GM19452 (cell line): ENCODE measurements around the gene TMEM63A.
A peak's percentile ranks its signal among the peaks of the same experiment; 100 is the strongest.
"Not testable (repeated sequence)": the region's sequence is repeated elsewhere in the genome, so short reads cannot be mapped to it uniquely, and the experiment has no call there.

Source experiments
- ATAC-seq: cut with Tn5 transposase; IDR thresholded peaks from one replicate; pipeline ENCODE4 v1.9.1; 2021; ENCODE audit not compliant: unreplicated experiment

TMEM63A gene

DNA sequence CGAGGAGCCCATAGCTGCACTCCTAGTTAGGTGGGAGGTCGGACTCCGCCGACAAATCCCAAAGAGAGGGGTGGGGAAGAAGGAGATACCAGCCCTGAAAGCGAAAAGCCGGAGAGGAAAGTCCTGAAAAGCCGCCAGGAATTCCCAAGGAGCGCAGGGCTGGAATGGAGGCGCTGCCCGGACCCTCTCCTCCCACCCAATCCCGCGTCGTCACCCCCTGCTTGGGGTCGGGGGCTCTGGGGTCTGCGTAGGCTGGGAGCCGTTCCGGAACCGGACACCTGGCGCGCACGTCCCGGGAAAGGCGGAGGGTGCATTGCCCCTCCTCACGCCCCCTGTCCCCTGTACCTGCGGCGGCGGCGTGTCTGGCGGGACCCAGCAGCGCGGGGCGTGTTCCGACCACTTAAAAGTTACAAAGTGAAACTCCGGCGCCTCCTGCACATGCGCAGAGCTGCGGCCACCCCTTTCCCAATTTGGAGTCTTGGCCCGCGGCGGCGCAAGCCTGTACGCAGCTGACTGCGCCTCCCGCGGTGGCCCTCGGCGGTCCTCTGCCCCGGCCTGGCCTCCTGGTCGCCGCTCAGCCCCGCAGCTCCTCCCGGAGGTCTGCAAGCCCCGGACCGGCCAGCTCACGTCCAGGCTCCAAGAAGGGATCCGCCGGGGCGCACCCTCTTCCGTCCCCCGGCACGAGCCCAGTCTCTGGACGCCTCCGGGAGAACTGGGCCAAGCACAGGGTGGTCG lies at the start of gene TMEM63A:
Gene TMEM63A (minus strand): TSS at position 422 of the 735 bp plus-strand sequence. CDS start 4,800 bp downstream, outside the sequence.
- peak; percentile 70 for ATAC-seq

GRCh38 chr1:225931270-225932136 lies 49.3 kb upstream of the TMEM63A start:
- ATAC-seq, result no peak

DNA sequence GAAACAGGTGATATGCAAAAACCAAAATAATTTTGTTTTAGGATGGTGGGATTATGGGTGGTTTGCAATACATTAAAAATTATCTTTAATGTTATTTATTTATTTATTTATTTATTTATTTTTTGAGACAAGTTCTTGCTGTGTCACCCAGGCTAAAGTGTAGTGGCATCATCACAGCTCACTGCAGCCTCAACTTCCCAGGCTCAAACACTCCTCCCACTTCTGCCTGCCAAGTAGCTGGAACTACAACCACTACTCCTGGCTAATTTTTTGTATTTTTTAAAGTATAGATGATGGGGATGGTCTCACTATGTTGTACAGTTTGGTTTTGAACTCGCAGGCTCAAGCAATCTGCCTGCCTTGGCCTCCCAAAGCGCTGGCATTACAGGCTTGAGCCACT lies 48.4 kb upstream of the TMEM63A start:
- no peak for ATAC-seq

DNA sequence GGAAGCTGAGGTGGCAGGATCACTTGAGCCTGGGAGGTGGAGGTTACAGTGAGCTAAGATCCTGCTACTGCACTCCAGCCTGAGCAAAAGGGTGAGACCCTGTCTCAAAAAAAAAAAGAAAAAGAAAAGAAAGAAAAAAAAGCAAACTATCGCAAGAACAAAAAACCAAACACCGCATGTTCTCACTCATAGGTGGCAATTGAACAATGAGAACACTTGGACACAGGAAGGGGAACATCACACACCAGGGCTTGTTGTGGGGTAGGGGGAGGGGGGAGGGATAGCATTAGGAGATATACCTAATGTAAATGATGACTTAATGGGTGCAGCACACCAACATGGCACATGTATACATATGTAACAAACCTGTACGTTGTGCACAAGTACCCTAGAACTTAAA lies 47.3 kb upstream of the TMEM63A start:
- ATAC-seq, result not testable (repeated sequence)

DNA sequence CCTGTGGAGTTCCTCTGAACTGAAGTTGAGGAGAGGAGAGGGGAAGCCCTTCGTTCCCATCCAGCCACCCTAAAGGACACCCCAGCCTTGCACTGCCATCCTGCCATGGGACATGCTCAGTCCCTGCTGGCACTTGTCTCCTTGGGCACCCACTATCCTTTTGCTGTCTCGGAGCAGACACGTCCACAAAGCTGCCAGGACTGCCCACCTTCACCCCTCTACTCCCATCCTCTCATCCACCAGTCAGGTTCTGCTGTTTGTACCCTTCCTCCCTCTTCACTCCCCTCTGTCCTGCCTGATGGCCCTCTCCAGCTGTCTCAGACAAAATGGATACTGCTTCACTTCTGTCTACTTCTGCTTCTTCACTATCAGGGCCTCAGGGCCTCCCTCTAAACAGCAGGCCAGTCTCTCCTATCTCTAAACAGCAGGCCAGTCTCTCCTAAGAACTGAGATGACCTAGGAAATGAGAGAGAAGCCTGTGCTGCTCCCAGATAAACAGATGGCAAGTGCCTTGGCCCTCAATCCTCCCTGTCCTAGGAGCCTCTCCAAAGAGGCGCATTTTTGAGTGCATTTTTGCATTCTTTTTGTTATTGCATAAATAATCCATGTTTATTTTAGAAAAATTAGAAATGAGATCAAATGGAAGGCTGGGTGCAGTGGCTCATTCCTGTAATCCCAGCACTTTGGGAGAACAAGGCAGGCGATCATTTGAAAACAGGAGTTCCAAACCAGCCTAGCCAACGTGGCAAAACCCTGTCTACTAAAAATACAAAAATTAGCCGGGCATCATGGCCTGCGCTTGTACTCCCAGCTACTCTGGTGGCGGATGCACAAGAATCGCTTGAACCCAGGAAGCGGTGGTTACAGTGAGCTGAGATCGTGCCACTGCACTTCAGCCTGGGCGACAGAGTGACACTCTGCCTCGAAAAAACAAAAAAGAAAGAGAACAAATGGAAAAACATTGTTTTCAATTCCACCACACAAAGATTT lies 46.3 kb upstream of the TMEM63A start:
- ATAC-seq, result no peak

- no peak for ATAC-seq
Measured at GRCh38 chr1:225926551-225927113, 44.5 kb upstream of the TMEM63A start.

DNA sequence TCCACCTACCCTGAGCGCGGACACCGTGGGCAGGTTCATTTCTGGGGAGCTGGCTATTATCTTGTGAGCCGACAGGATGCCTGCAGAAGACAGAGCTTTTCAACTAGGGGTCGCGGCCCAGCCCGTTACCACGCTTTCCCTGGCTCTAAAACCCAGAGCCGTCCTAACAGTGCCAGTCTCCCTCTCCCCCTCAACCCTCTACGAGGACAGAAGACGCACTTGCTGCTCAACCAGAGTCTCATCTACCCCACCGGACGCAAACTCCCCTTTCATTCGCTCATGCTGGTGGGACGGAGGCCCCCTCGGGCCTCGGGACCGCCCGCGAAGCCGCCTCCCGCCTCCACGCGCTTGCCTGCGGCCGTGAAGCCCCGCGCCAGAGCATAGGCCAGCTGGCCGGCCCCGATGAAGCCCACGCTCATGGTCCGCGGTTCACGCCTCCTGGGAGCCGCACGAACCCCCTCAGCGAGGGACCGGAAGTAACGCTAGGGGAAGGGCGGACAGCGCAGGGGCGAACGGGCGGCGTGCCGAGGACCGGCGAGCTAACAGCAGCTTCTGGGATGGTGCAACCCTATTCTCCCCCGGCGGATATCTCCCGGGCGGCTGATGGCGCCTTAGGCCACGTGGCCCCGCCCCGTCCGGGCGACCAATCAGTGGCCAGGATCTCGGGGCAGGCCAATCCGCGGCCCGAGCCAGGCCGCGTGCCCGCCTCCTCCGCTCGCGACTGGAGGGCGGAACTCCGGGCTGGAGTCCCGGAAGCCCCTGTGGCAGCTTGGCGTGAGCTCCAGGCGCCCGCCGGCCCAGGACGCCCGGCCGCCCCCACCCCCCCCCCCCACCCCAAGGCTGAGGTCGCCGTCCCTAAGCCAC lies 41.7 kb upstream of the TMEM63A start, which contains the start of gene PYCR2:
Gene PYCR2 (minus strand): TSS at position 559 of the 864 bp plus-strand sequence. CDS start 140 bp downstream, at position 419.
- peak; percentile 97 for ATAC-seq

- no peak for ATAC-seq
Measured at GRCh38 chr1:225923381-225923691, 41.2 kb upstream of the TMEM63A start.

GRCh38 chr1:225921734-225922709 lies 39.8 kb upstream of the TMEM63A start:
- ATAC-seq, result no peak

- no peak for ATAC-seq
Measured at GRCh38 chr1:225919906-225920305, 37.7 kb upstream of the TMEM63A start.

- no peak for ATAC-seq
Measured at GRCh38 chr1:225918280-225918679, 36.1 kb upstream of the TMEM63A start.

- ATAC-seq, result no peak
Measured at GRCh38 chr1:225917536-225917935, 35.4 kb upstream of the TMEM63A start.

DNA sequence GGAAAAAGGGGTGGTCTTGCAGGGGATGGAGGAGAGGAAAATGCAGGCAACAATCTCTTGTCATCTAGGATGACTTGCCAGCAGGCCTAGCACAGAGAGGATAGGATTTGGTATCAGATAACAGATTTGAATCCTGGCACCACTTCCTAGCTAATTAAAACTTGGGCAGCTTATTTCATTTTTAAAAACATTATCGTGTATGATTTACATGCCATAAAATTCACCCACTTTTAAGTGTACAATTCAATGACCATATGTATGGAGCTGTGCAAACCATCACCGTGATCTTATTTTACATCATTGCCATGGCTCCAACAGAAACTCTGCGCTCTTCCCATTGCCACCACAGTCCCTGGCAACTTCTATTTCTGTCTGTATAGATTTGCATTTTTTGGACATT lies 34.9 kb upstream of the TMEM63A start:
- ATAC-seq, result no peak

DNA sequence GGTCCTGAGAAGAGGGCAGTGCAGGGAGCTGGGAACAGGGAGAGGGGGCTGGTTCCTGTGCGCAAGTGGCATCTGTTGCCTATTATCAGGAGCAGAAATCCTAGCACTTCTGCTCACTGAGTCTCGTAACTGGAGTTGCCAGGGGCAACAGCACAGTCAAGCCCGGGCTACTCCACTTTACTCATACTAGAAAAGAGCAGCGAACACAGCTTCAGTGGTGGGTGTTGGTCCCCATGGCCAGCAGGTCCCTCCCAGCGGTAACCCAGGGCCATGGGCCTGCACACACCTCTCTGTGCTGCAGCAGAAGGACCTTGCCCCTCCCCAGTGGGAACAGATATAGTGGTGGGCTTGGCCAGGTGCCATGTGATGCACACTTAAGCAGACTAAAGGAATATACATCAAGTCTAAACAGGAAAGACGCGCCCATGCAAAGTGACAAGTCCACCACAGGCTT lies 33.4 kb upstream of the TMEM63A start:
- ATAC-seq, result no peak

DNA sequence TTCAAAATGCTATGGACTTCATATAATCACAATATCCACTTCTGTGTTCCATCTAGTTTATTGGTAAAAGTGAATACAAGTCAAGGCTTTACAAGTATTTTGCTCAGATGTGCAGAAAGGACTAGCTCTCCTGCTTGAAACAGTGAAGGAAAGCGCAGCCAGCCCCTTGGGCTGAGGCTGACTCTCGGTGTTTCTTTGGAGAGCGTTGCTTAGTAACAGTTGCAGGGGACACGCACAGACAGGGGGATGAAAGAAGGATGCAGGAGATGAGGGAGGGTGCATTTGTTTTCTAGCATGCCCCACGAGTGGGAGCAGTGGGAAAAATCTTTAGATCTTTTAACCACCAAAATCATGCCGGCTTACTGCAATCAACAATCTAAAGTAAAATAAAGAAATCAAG lies 32.8 kb upstream of the TMEM63A start:
- no peak for ATAC-seq

GRCh38 chr1:225914391-225914790 lies 32.2 kb upstream of the TMEM63A start:
- ATAC-seq, result no peak

GRCh38 chr1:225911191-225912130 lies 29.3 kb upstream of the TMEM63A start:
- peak; percentile 89 for ATAC-seq
